NCI-H69 (cell line): ENCODE measurements around the gene ACAD8.
"Not testable (repeated sequence)": the region's sequence is repeated elsewhere in the genome, so short reads cannot be mapped to it uniquely, and the experiment has no call there.

Source experiments
- DNase-seq: peaks from one replicate; lab custom pipeline; 2025; lab: John Stamatoyannopoulos, UW

Gene ACAD8

GRCh38 chr11:134240592-134240991 is 12.8 kb upstream of the ACAD8 start:
- no peak for DNase-seq

- peak; percentile 60 for DNase-seq
Observed at GRCh38 chr11:134242376-134242775, 11.0 kb upstream of the ACAD8 start.

- DNase-seq = peak; percentile 79
Observed at GRCh38 chr11:134243913-134244312, 9.5 kb upstream of the ACAD8 start.

GRCh38 chr11:134244593-134244992 is 8.8 kb upstream of the ACAD8 start:
- DNase-seq = peak; percentile 15

GRCh38 chr11:134245434-134245833 is 7.9 kb upstream of the ACAD8 start:
- DNase-seq = no peak

GRCh38 chr11:134246100-134246499 is 7.3 kb upstream of the ACAD8 start:
- no peak for DNase-seq

- no peak for DNase-seq
Observed at GRCh38 chr11:134246678-134247077, 6.7 kb upstream of the ACAD8 start.

- no peak for DNase-seq
Observed at GRCh38 chr11:134248910-134249480, 4.4 kb upstream of the ACAD8 start.

- DNase-seq = no peak
Observed at GRCh38 chr11:134250246-134250645, 3.1 kb upstream of the ACAD8 start.

- no peak for DNase-seq
Observed at GRCh38 chr11:134250675-134251074, 2.7 kb upstream of the ACAD8 start.

- peak; percentile 84 for DNase-seq
Observed at GRCh38 chr11:134252346-134253187, 801 bp upstream of the ACAD8 start.

GRCh38 chr11:134254433-134255183 is 1.2 kb downstream of the ACAD8 start:
- no peak for DNase-seq

- not testable (repeated sequence) for DNase-seq
Observed at GRCh38 chr11:134255184-134255561, 1.8 kb downstream of the ACAD8 start.

- no peak for DNase-seq
Observed at GRCh38 chr11:134257101-134257500, 3.7 kb downstream of the ACAD8 start.

- DNase-seq = no peak
Observed at GRCh38 chr11:134258577-134258976, 5.2 kb downstream of the ACAD8 start.

- DNase-seq = no peak
Observed at GRCh38 chr11:134260503-134260902, 7.1 kb downstream of the ACAD8 start.

- no peak for DNase-seq
Observed at GRCh38 chr11:134260983-134261382, 7.6 kb downstream of the ACAD8 start.

- DNase-seq = peak; percentile 65
Observed at GRCh38 chr11:134261626-134262488, 8.5 kb downstream of the ACAD8 start.

- DNase-seq = no peak
Observed at GRCh38 chr11:134264966-134265764, 11.8 kb downstream of the ACAD8 start.

GRCh38 chr11:134266440-134266839 is 13.1 kb downstream of the ACAD8 start:
- no peak for DNase-seq

- no peak for DNase-seq
Observed at GRCh38 chr11:134266841-134267251, 13.5 kb downstream of the ACAD8 start.
